GM12872 (cell line): ENCODE results near the gene INO80C.
A peak's percentile ranks its signal among the peaks of the same experiment; 100 is the strongest.

Source experiments
- CTCF ChIP-seq: IDR thresholded peaks from 3 replicates; pipeline ENCODE4 v1.5.1; 2011; ENCODE audit warnings: low read depth, mild to moderate bottlenecking, low read length, moderate library complexity; ENCODE audit not compliant: insufficient read depth

INO80C gene

GRCh38 chr18:35516351-35516750, 18.6 kb upstream of the INO80C start:
- no peak for TF ChIP-seq CTCF

- no peak for TF ChIP-seq CTCF
Measured at GRCh38 chr18:35515460-35516130, 17.8 kb upstream of the INO80C start.

- TF ChIP-seq CTCF = no peak
Measured at GRCh38 chr18:35514752-35515459, 17.1 kb upstream of the INO80C start.

- no peak for TF ChIP-seq CTCF
Measured at GRCh38 chr18:35514283-35514682, 16.5 kb upstream of the INO80C start.

DNA sequence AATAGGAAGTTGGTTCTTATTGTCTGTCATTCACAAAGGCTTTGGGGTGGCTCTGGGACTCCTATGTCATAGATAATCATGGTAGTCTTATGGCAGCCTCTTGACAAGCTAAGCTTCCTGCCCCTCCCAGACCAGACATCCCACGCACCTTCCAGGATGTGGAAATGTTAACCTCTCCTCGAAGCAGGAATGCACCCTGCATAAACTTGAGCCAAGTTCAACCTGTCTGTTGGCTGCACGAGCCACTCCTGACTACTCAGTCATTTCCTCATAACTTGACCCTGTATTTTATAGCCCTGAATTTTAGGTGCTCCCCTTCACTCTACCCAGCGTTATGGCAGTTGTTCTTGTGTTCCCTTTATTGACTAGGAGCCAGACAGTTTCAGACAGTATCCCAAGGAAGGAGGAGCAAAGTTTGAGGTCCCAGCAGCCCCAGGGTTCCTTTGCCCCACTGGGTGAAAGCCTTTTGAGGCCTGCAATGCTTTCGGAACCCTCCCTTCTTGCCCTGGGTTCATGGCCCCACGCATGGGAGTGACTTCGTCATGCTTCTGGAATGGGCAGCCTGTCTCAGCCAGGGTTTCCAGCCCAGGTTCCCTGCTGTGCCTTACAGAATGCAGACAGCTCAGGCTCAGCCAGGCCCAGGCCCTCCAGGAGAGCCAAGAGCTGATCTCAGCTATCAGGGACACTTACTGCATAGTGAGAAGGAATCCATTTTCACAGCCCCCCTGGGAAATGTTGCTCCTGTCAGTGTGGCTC, 15.6 kb upstream of the INO80C start:
- TF ChIP-seq CTCF = no peak

GRCh38 chr18:35512761-35513160, 15.0 kb upstream of the INO80C start:
- TF ChIP-seq CTCF = no peak

- peak; percentile 36; the same call in 1 of the 3 replicates for TF ChIP-seq CTCF
Measured at GRCh38 chr18:35511833-35512232, 14.1 kb upstream of the INO80C start.
